PC-9 (cell line): ENCODE results near the gene GLYATL1.

Source experiments
- CTCF ChIP-seq: fragments of 200-600 bp; sonication (generic); conservative IDR thresholded peaks from 2 replicates; pipeline ENCODE4 v1.6.1; 2017; ENCODE audit warnings: mixed run types, antibody characterized with exemption, mild to moderate bottlenecking, moderate library complexity
- EZH2 ChIP-seq: fragments of 200-600 bp; sonication (generic); IDR thresholded peaks from 2 replicates; pipeline ENCODE4 v1.8.0; 2017; ENCODE audit warnings: antibody characterized with exemption, low read depth

- no peak for TF ChIP-seq CTCF
- TF ChIP-seq EZH2 = no peak
Observed at GRCh38 chr11:58934945-58935513, 4.3 kb upstream of the GLYATL1 start.
